Limb (tissue), 2 donors: ENCODE data around the gene ULBP1.
"Not testable (repeated sequence)": the region's sequence is repeated elsewhere in the genome, so short reads cannot be mapped to it uniquely, and the experiment has no call there.

Experiments used
- DNase-seq, 2 donors: peaks; one replicate each; pipeline ENCODE4 v3.0.0-alpha.2; 2016; ENCODE audit errors: extremely low spot score in 2 of 2

Gene ULBP1

DNA sequence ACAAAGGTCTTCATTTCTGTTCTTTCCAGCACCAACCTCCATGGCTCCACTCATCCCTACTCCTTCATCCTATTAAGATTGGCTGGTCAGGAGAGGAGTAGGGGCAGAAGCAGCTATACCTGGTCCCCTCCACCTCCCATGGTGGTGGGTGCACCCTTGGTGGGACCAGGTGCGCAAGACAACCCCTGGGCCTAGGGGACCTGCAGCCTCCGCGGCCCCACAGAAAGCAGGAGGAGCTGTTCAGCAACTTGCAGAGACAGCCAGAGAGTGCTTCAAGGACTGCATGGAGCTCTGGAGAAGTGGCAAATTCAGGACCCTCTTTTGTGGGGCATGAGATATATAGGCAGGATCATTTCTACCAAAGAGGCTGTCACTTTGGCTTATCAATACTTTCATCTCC, 12.1 kb upstream of the ULBP1 start:
- no peak for DNase-seq

DNA sequence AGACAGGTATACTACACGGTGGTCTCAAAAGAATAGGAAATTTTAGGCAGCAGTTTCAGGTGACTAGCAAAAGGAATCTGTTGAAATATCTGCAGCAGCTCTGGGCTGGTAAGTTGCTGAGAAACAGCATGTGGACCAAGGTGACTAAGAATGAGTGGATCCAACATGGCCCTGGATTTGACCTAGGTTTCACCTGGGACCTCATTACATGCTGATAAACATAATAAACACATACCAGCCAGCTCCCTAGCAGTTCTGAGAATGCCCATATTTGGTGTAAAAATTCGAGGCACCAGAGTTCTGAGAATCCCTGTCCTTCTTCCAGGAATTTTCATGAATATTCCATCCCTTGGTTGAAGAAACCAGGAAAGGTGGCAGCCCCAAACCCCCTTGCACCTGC, 10.4 kb upstream of the ULBP1 start:
- DNase-seq: not testable (repeated sequence)

DNA sequence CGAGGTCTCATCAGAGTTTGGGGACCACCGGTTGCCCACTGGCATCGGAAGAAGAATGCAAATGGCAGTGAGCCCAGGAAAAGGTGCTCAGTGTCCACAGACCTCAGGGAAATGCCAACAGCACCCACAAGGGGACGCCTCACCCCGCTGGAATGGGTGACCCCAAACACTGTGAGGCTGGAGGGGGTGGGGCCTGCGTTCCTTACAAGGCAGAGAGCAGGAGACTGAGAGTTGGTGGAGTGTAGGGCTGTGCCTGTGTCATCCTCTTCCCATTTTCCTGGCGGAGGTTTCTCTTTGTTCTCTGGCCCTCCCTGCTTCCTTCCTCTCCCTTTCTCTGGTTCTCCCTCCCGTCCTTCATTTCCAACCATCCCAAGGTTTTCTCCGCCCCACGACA, 9.8 kb upstream of the ULBP1 start:
- not testable (repeated sequence) for DNase-seq

DNA sequence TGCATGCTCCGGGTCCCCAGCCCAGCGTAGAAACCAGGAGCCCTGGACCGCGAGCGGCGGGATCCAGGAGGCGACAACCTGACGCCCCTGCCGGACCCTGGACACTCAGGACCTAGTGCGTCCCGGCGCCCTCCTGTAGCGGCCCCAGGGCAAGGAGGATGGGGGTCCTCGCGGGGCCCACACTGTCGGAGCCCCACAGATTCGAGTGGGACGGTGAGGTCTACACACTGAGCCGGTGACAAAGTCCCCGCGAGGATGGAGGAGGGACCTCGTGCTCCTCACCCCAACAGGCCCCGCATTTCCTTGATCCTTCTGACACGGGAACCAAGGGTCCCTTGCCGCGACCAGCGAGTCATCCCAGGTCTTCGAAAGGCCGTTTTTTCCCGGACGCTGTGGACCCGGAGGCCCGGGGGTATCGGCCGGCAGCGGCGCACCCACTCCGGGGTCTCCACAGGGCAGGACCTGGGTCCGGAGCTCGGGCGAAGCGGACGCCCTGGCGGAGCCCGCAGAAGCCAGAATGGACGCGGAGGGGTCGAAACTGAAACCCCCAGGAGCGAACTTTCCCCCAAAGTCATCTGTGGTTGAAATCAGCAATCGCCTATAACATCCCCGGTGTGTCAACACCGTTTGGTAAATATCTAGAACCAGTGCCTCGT, 9.3 kb upstream of the ULBP1 start:
- DNase-seq: not testable (repeated sequence)

DNA sequence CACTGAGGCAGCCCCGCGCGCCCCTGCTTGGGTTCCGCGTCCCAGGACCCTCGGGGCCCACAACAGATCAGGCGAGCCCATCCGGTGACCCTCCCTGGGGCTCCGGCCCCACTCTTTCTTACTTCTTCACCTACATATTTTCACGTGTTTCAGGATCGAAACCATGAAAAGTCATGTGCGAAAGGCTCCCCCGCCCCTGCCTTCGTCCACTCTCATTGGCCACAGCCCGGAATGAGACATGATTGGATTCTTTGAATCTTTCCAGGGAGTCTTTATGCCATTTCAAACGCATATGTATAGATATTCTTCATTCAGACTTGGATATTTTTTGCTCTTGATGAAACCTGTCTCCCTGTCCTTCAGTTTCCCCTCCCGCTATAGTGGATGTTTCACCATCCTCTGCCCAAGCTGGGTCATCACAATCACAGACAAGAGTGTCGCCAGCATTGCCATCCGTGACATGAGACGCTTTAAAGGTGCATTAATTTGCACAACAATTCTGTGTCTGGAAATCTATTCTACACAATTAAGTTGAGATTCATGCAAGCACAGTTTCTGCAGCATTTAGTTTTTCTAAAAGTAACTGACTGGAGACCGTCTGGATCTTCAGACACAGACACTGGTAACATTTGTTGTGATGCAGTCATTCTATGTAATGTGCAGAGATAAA, 8.6 kb upstream of the ULBP1 start:
- not testable (repeated sequence) for DNase-seq

DNA sequence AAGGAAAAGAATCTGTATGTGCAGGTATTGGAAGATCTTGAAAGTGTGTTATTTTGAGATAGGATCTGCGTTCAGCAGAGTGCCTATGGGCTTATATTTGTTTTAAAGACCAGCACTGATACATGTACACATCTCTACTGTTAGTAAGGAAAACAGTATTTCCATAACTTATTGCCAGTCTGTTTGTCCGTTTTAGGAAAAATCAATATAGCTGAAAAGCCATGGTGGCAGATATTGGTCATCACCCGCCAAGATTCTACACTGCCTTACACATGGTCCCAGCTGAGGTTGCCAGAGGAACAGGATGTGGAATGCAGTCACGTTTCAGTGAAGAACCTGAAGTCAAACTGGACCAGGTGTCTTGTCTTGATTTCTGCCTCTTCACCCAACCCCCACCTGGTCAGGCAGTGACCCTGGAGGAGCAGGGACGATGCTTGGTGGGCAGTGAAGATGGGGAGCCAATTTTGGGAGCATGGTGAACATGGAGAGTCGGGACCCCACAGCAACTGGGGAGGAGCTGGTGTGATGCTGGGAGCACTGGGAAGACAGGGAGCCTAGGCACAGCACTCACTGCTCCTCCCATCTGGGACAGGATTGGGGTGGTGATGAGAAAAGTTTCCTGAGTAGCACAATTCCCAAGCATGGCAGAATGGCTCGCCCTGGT, 8.0 kb upstream of the ULBP1 start:
- not testable (repeated sequence) for DNase-seq

DNA sequence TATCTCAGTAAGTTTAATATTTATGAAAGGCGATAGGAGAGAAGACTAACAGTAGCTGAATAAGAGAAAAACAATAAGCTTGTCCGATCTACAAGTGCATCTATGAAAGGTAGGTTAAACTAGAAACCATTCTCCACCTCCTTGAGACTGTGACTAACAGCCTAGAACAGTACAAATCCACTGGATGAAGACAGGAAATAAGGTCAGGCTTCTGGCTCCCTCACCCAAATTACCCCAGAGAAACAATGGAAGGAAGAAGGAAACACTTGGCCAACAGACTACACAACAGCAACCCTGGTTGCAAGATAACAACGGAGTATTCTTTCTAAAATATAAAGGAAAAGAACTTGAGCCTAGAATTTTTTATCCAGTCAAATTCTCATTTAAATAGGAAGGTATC, 5.6 kb upstream of the ULBP1 start:
- not testable (repeated sequence) for DNase-seq

DNA sequence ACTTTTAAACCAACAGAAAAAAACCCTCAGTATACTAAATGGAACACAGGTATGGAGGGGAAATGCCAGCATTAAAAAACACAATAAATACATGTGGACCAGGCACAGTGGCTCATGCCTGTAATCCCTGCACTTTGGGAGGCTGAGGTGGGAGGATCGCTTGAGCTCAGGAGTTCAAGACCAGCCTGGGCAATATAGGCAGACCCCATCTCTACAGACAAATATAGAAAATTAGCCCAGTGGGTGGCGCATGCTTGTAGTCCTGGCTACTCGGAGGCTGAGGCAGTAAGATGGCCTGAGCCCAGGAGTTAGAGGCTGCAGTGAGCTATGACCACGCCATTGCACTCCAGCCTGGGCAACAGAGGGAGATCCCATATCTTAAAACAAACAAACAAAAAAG, 3.9 kb upstream of the ULBP1 start:
- DNase-seq: not testable (repeated sequence)

DNA sequence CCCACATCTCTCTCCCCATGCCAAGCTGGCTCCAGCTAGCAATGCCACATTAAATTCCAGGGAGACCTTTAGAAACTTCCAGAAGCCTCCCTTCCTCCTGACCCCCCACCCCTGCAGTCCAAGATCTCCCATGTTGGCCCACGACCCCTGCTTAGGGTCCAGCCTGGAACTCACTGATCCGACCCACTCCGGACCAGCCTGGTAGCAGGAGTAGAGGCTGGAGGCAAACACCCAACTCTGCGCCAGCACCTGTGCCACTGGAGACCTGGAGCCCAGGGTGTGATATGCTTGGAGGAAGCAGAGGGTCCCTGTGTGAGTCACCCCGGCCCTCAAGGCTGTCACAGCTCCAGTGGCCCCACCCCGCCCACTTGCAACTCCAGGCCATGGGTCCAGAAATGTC, 3.3 kb upstream of the ULBP1 start:
- DNase-seq: no peak

DNA sequence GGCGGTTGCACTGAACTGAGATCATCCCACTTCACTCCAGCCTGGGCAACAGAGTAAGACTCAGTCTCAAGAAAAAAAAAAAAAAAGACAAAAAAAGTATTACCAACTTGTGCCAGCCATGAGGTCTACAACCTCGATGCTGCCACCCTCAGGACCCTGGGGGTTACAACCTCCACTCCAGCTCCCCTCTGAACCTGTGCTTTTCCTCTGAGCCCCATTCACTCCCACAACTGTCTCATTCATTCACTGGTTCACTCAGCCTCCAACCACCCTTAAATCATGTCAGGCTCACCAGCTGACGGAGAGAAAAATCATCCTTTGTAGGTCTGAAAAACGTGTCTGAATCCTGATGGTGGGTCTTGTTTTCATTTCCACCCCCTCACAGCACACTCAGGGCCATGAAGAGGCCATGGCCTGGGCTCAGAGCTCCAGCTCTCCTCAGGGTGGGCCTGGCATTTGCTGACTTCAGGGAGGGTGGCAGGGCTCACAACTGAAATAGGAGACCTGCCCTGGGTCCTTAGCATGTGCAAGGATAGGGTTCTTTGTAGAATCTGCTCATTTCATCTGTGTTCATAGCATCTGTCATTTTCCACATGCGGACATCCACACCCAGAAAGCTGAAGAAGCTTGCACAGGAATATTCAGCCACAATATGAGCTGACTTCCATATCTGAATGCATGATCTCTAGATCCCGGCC, 1.9 kb upstream of the ULBP1 start:
- no peak for DNase-seq

DNA sequence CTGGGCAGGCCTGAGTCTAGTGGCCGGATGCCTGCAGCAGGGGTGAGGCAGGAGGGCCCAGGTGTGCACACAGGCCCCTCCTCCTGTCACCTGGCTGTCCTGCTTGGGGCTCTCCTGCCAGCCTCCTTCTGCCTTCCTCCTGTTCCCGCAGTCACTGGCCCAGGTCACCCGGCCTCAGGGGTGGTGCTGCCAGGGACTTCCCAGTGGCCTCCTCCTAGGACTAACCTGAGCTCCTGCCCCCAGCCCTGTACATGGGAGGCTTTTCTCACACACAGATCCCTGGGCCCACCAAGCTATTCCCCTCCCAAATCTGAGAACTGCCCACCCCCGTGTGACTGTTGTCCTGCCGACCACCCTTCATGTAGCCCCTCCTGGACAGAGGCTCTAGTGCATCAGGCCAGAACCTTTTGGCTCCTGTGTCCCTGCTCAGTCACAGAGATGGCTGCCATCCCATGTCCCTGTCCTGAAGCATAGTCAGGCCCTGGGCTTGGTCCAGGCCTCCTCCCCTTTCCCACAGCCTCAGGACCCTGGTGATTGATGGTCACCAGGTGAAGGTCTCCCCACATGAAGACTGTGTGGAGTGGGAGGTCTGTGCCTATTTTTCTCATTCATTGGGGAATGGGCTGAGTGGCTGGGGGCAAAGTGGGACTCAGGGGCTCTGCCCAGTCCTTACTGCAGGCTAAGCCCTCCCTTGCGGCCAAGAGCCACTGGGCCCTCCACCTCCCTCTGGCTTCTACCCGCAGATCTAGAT, 1.1 kb upstream of the ULBP1 start:
- DNase-seq: no peak

DNA sequence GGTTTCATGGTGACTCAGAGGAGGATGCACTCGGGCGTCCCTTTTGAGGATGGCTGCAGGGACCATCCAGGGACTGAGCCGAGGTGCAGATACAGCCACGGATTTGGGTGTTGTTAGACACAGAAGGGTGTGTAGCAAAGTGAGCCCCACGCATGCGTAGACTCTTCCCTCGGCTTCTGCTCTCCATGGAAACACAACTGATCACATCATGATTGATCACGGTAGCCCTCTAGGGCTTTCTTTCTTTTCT, 606 bp upstream of the ULBP1 start:
- DNase-seq: peak in 1 of 2 donors; percentile 45

DNA sequence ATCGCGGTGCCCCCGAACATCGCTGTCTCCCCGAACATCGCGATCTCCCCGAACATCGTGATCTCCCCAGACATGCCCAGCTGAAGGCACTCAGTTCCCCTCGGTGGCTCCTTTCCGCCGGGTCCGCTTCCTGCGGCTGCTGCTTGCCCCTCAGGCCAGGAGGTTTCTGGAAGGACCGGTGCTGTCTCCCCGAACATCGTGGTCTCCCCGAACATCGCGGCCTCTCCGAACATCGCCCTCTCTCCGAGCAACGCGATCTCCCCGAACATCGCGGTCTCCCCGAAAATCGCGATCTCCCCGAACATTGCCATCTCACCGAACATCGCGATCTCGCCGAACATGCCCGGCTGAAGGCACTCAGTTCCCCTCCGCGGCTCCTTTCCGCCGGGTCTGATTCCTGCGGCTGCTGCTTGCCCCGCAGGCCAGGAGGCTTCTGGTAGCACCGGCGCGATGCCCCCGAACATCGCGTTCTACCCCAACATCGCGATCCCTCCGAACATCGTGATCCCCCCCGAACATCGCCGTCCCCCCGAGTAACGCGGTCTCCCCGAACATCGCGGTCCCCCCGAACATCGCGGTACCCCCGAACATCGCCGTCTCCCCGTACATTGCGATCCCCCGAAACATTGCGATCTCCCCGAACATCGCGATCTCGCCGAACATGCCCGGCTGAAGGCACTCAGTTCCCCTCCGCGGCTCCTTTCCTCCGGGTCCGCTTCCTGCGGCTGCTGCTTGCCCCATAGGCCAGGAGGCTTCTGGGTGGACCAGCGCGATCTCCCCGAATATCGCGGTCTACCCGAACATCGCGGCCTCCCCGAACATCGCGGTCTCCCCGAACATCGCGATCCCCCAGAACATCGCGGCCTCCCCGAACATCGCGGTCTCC, 808 bp downstream of the ULBP1 start:
- peak in 1 of 2 donors; percentile 65 for DNase-seq

DNA sequence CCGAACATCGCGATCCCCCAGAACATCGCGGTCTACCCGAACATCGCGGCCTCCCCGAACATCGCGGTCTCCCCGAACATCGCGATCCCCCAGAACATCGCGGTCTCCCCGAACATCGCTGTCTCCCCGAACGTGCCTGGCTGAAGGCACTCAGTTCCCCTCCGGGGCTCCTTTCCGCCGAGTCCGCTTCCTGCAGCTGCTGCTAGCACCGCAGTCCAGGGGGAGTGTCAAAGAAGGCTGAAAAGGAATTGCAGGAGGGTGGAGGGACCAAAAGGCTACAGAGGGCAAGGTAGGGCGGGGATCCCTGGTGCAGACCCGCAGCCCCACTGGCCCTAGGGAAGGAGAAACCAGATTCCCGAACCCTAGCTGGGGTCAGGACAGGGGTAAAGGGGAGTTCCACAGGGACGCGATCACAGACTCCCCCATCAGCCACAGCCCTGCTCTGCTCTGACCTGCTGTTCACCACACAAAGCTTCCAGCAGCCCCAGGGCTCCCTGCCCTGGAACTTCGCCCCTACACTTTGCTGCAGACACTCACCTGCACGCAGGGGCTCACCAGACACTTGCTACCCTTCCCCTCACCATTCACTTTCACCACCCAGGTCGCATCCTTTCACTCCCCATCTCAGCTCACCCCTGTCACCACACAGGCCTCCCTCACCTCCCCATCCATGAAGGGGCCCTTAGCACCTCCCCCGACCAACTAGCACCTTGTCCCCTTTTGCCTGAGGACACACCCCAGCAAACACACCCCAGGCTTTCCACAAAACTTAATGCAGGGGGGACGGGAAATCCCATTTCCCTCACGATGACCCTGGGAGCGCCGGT, 1.7 kb downstream of the ULBP1 start:
- peak in 1 of 2 donors; percentile 62 for DNase-seq

DNA sequence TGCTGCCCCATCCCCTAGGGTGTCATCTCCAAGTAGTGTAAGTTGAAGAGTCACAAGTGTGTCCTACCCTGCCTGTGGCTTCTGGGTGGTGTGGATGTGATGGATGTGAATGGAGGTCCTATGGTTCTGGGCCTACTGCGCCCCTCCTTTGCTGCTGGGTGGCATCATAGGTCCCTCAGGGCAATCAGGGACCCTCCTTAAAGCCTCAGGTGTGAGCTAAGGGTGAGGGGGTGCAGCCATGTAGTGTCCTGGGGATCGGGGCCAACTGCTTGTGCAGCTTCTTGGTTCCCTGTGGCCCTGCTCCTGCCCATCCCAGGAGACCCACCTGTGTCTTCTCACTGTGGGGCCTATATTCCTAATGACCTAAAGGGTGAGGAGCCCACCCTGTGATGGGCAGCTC, 2.6 kb downstream of the ULBP1 start:
- not testable (repeated sequence) for DNase-seq

DNA sequence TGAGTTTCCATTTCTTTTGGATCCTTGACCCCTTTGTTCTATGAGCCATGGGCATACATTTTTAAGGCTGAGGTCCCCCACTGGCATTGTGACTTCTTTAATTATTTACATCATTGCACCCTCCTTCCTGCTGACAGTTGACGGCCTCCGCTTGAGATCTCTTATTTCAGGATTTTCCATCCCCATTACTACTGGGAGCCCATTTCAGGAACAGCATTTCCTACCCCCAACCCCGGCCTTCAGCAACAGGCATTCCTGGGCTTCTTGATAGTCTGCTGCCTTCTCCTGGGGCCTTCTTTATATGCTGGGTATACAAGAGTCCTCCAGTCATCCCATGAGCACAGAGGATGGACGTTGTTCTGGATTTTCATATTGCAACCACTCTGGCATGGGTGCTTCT, 3.8 kb downstream of the ULBP1 start:
- no peak for DNase-seq

DNA sequence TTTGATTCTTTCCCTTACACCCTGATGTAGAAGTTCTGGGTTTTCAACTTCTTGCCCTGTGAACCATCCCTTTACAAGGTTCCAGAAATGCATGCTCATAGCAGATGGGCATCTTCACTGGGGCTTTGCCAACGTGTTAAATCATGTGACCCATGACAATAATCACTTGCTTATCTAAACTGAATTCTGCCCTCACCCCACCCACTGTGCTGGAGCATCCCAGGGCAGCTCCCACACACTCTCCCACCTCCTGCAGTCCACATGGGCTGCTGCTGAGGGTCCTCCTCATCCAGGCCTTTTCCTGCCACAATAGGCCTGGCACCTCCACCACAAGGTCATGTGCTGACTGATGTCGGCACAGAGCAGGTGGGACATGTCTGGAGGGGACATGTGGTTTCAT, 4.3 kb downstream of the ULBP1 start:
- DNase-seq: not testable (repeated sequence)

DNA sequence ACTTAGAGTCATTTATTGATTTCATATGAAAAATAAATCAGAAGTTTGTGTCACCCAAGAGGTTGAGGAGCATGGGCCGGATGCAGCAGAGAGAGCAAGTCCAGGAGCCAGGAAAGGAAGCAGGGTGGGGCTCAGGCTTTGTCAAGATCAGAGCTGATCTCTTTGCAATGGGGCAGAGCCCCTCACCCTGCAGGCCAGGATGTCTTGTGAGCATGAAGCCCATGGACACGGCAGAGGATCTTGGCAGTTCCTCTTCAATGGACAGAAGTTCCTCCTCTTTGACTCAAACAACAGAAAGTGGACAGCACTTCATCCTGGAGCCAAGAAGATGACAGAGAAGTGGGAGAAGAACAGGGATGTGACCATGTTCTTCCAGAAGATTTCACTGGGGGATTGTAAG, 5.2 kb downstream of the ULBP1 start:
- DNase-seq: not testable (repeated sequence)

DNA sequence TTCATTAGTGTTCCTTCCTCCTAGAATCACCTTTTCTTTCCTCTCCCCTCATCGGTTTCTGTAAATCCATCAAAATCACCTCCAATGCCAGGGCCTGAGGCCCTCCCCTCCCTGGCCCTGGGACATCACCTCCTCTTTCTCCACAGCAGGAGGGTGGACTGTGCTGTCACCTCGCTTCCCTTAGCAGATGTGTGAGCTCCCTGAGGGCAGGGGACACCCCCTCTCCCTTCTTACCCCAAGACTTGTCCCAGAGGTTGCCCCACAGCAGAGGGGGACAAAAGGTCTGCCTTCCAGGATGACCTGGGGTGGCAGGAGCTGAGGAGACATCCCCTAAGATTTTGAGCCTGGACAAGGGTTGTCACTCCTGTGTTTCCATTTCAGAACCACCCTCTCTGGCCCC, 5.9 kb downstream of the ULBP1 start:
- no peak for DNase-seq

DNA sequence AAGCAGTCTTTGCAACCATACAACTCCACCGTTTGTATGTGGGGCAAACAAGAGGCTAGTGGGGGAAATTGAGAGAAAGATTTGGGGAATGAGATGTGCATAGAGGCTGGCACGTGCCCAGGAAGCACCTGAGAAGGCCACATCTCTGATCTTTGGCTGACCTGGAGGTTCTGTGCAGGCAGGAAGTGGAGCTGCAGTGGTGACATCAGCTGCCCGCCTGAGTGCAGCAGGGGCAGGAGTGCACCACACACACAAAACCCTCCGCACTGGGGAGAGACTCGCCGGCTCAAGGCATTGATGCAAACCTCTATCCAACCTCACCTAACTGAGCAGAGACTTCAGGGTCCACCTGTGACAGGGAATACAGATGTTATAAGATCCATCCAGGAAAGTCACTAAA, 10.7 kb downstream of the ULBP1 start:
- not testable (repeated sequence) for DNase-seq
